Measurements from ENCODE around the gene ABCA13. TPM values are rescaled to one million over a fixed set of nuclear protein-coding genes. Genes with fewer than 3 reads are reported as not detected.

The ABCA13 gene
- total RNA-seq, 2 donors from 2014 or later: 1.7 to 2.5 TPM

DNA sequence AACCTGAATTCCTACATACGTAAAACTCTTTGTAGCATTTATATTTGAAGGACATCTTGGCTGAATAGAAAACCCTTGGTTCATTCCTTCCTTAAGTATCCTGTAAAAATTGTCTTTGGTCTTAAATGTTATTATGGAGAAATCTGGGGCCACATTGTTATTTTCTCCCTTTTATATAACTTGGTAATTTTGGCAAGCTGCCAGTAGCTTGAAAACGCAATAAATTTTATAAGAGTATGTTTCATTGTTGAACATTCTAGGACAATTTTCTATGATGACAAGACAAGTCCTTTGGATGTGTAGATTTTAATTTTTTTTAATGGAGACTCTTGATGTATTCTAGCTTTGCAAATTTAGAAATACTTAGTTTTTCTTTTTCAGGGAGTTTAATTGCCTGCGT is 191.9 kb downstream of the ABCA13 start:
- Histone ChIP-seq H3K9me3 (no peaks in the 10 kb centered on the region), H3K9ac (ENCODE audit: low read depth in 2 of 2, low read length in 2 of 2) (no peak overlapping the region), H3K27ac (no peak overlapping the region), H3K4me3 (no peak overlapping the region), H3K4me1 (no peaks in the 10 kb centered on the region), H3K27me3 (no peaks in the 10 kb centered on the region), H3K36me3 (no peaks in the 10 kb centered on the region)
- DNase-seq: no peak
- TF ChIP-seq, protein P1, sequence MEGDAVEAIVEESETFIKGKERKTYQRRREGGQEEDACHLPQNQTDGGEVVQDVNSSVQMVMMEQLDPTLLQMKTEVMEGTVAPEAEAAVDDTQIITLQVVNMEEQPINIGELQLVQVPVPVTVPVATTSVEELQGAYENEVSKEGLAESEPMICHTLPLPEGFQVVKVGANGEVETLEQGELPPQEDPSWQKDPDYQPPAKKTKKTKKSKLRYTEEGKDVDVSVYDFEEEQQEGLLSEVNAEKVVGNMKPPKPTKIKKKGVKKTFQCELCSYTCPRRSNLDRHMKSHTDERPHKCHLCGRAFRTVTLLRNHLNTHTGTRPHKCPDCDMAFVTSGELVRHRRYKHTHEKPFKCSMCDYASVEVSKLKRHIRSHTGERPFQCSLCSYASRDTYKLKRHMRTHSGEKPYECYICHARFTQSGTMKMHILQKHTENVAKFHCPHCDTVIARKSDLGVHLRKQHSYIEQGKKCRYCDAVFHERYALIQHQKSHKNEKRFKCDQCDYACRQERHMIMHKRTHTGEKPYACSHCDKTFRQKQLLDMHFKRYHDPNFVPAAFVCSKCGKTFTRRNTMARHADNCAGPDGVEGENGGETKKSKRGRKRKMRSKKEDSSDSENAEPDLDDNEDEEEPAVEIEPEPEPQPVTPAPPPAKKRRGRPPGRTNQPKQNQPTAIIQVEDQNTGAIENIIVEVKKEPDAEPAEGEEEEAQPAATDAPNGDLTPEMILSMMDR (IDR thresholded peaks at IDR 0.05): no peak
- intact Hi-C loops (cut with DNase I): no loop called here

DNA sequence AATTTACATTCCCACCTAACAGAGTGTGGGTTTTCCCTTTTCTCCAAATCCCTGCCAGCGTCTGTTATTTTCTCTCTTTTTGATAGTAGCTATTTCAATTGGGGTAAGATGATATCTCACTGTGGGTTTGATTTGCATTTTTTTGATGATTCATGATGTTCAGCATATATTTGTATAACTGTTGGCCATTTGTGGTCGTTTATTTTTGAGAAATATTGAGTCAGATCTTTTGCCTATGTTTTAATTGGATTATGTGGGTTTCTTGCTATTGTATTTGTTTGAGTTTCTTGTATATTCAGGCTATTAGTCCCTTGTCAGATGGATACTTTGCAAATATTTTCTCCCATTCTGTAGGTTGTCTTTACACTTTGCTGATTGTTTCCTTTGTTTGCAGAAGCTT is 193.8 kb downstream of the ABCA13 start:
- H3K27me3 ChIP-seq: no peaks in the 10 kb centered on the region
- H3K36me3 ChIP-seq: no peaks in the 10 kb centered on the region
- H3K4me3 ChIP-seq: no peak overlapping the region
- TF ChIP-seq, protein P1 (IDR thresholded peaks at IDR 0.05): no peak
- no peak overlapping the region for H3K9ac ChIP-seq (ENCODE audit: low read depth in 2 of 2, low read length in 2 of 2)
- intact Hi-C loops (cut with DNase I): no loop called here
- H3K9me3 ChIP-seq: no peaks in the 10 kb centered on the region
- no peaks in the 10 kb centered on the region for H3K4me1 ChIP-seq
- no peak for DNase-seq
- no peak overlapping the region for H3K27ac ChIP-seq

DNA sequence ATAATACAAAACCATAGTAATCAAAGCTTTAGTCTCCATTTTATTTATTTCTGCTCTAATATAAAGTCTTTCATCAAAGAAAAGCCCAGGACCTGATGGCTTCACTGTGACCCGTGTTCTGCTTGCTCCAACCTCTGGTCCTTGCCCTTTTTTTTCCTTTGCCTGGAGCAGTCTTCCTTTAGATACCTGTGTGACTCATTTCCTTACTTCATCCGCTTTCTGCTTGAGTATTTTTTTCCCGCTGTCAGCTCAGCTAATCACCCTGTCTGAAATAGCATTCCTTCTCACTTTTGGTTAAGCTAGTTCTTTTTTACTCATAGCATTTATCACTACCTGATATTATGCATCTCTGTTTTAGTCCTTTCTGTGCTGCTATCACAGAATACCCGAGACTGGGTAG is 194.8 kb downstream of the ABCA13 start:
- Histone ChIP-seq H3K4me1 (no peaks in the 10 kb centered on the region), H3K9me3 (no peaks in the 10 kb centered on the region), H3K9ac (ENCODE audit: low read depth in 2 of 2, low read length in 2 of 2) (no peak overlapping the region), H3K27ac (no peak overlapping the region), H3K27me3 (no peaks in the 10 kb centered on the region), H3K36me3 (no peaks in the 10 kb centered on the region), H3K4me3 (no peak overlapping the region)
- TF ChIP-seq, protein P1 (IDR thresholded peaks at IDR 0.05): no peak
- intact Hi-C loops (cut with DNase I): no loop called here
- DNase-seq: no peak

DNA sequence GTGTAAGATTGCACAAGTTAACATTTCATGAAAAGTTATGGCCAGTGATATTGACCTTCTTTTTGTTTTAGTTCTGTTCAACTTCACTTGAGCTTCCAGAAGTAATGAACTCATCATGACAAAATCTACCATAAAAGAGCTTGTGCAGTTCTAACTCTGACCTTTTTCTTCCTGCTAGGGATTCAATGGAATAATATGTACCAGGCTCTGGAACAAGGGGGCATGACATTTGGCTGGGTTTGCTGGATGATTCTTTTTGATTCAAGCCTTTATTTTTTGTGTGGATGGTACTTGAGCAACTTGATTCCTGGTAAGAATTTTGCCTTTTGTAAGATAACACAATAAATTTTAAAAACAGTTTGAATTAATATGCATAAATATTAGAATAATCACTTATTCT is 205.0 kb downstream of the ABCA13 start:
- intact Hi-C loops (cut with DNase I): no loop called here
- no peak overlapping the region for H3K9ac ChIP-seq (ENCODE audit: low read depth in 2 of 2, low read length in 2 of 2)
- TF ChIP-seq, protein P1 (IDR thresholded peaks at IDR 0.05): no peak
- DNase-seq: no peak
- no peak overlapping the region for H3K27ac ChIP-seq
- no peaks in the 10 kb centered on the region for H3K4me1 ChIP-seq
- H3K36me3 ChIP-seq: no peaks in the 10 kb centered on the region
- H3K27me3 ChIP-seq: no peaks in the 10 kb centered on the region
- H3K9me3 ChIP-seq: no peaks in the 10 kb centered on the region
- no peak overlapping the region for H3K4me3 ChIP-seq

DNA sequence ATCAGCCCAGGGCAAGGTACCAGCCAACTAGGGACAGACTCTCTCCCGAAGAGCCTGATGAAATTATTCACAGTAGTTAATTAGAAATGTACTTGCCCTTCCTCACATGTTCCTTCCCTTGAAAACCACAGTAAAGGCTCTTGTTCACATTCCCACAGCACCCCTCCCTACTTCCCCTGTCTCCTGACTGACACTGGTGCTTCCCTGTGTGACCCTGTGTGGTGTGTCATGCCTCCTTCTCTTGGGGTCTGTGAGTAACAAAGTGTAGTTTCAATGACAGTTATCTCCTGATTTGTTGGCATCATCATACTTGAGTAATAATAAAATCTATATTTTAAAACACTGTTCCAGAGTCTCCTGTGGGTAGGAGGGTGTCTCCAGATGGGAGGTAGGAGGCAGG is 209.7 kb downstream of the ABCA13 start:
- H3K27ac ChIP-seq: no peak overlapping the region
- H3K9me3 ChIP-seq: no peaks in the 10 kb centered on the region
- TF ChIP-seq, protein P1 (IDR thresholded peaks at IDR 0.05): no peak
- H3K9ac ChIP-seq (ENCODE audit: low read depth in 2 of 2, low read length in 2 of 2): no peak overlapping the region
- no peak for DNase-seq
- intact Hi-C loops (cut with DNase I): no loop called here
- H3K36me3 ChIP-seq: no peaks in the 10 kb centered on the region
- H3K4me1 ChIP-seq: no peaks in the 10 kb centered on the region
- H3K27me3 ChIP-seq: no peaks in the 10 kb centered on the region
- H3K4me3 ChIP-seq: no peak overlapping the region

DNA sequence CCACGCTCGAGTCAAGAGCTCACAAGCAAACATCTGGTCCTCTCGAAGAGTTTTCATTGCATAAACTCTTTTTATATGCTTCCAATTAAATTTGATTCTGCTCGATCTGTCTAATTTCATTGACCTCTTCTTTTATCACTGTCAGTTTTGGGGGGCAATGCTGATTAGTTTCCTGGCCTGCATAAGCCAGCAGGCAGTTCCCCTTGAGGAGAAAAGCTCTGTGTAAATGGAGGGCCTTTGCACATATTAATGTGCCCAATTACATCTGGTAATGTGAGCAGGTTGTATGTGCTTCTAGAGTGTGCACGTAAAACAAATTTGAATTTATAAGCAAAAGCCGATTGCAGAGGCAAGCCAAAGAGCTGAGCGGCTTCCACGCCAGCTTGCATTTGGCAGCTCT is 210.3 kb downstream of the ABCA13 start:
- no peaks in the 10 kb centered on the region for H3K36me3 ChIP-seq
- no peak for DNase-seq
- TF ChIP-seq, protein P1 (IDR thresholded peaks at IDR 0.05): no peak
- no peak overlapping the region for H3K4me3 ChIP-seq
- no peaks in the 10 kb centered on the region for H3K4me1 ChIP-seq
- H3K27me3 ChIP-seq: no peaks in the 10 kb centered on the region
- intact Hi-C loops (cut with DNase I): no loop called here
- no peak overlapping the region for H3K27ac ChIP-seq
- H3K9me3 ChIP-seq: no peaks in the 10 kb centered on the region
- H3K9ac ChIP-seq (ENCODE audit: low read depth in 2 of 2, low read length in 2 of 2): no peak overlapping the region
